ENCODE data around the gene ENKD1. TPM values are rescaled to one million over a fixed set of nuclear protein-coding genes. Genes with fewer than 3 reads are reported as not detected.

Gene ENKD1
- total and polyA plus RNA-seq, 12 donors, result 3.0 to 113 (median 18.2) TPM

DNA sequence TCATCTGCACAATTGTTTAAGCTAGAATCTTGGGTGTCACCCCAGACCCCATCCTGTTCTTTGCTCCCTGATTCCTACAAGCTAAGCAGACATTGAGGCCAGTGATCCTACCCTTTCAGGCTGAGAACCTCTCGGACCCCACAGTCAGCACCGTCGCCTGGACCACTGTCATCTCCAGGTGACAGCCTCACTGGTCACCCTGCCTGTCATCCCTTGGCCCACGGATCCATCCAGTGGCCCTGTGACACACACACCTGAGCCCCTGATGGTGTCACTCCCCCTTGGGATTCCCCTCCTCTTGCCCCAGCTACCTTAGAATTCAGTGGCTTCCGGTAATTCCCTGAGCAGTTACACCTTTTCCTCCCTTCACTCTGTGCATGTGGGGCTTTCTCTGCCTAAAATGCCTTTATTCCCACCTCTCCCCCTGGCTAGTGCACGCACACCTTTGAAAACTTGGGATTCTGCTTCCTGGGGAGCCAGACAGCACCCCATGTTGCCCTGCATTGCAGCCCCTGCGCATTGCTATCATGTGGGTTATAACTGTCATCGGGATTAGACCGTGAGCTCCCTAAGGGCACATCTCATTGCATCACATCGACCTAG, 3.0 kb upstream of the ENKD1 start:
- Histone ChIP-seq H3K27me3 (no peaks in the 10 kb centered on the region), H3K4me1 (replicated peaks in 1 of 2) (peaks cover 21 to 47% of the 10 kb centered on the region in 2 donors), H3K36me3 (replicated peaks in 1 of 2) (no peaks in the 10 kb centered on the region), H3K27ac (no peak overlapping the region), H3K9me3 (replicated peaks in 1 of 3) (no peaks in the 10 kb centered on the region), H3K4me3 (no peak overlapping the region)
- intact Hi-C loops (cut with DNase I), result loop anchor here (5.0 to 10.0 kb wide), 5 partner anchors 133 to 365 kb away; no protein-coding TSS in a partner anchor
- DNase-seq, result no peak
- 84 to 91% (median 88%) methylated on average over 7 to 10 of the region's 10 CpGs for WGBS, 4 donors
- TF ChIP-seq, protein P1, sequence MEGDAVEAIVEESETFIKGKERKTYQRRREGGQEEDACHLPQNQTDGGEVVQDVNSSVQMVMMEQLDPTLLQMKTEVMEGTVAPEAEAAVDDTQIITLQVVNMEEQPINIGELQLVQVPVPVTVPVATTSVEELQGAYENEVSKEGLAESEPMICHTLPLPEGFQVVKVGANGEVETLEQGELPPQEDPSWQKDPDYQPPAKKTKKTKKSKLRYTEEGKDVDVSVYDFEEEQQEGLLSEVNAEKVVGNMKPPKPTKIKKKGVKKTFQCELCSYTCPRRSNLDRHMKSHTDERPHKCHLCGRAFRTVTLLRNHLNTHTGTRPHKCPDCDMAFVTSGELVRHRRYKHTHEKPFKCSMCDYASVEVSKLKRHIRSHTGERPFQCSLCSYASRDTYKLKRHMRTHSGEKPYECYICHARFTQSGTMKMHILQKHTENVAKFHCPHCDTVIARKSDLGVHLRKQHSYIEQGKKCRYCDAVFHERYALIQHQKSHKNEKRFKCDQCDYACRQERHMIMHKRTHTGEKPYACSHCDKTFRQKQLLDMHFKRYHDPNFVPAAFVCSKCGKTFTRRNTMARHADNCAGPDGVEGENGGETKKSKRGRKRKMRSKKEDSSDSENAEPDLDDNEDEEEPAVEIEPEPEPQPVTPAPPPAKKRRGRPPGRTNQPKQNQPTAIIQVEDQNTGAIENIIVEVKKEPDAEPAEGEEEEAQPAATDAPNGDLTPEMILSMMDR (IDR thresholded peaks at IDR 0.05), result no peak
- no peak for TF ChIP-seq POLR2A (IDR thresholded peaks at IDR 0.05)

DNA sequence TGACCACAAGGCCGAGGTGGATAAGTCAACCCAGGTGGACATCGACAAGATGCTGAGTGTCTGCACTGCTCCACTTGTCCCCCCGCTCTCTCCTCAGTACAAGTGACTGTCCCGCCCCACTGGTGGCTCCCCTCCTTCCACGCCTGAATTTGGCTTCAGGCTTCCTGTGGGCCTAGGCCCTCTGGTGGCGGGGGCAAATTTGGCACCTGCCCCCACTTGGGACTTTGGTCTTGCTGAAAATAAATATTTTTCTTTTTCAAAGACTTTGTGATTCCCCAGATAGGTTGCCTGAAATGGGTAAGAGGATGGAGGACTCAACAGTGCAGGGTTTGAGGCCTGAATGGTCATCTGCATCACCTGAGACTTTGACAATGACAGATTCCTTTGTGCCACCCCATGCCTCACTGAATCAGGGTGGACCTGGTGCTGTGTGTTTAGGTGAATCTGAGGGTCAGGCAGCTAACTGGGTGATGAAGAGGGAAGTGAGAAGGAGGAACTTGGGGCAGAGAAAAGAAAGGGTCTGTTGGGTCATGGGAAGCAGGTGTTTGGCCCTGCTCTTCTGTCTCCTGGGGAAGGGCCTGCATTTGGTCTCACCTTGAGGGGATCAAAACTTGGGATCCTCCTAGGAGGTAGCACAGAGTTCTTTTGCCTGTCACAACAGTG, 2.1 kb upstream of the ENKD1 start:
- intact Hi-C loops (cut with DNase I), result loop anchor here in 1 of 2 donors (5.0 kb wide), 1 partner anchor 134 kb away; no protein-coding TSS in a partner anchor
- Histone ChIP-seq H3K4me3 (no peak overlapping the region), H3K27me3 (no peaks in the 10 kb centered on the region), H3K36me3 (replicated peaks in 1 of 2) (no peaks in the 10 kb centered on the region), H3K9me3 (replicated peaks in 1 of 3) (no peaks in the 10 kb centered on the region), H3K4me1 (replicated peaks in 1 of 2) (peaks cover 15 to 39% of the 10 kb centered on the region in 2 donors), H3K27ac (peak overlapping the region in 2 of 5 donors; percentile 85 to 91)
- whole genome bisulfite sequencing, 4 donors, result 84 to 93% (median 89%) methylated on average over 6 of the region's 6 CpGs
- DNase-seq, result no peak
- TF ChIP-seq, protein P1 (IDR thresholded peaks at IDR 0.05), result no peak
- TF ChIP-seq POLR2A (IDR thresholded peaks at IDR 0.05), result no peak

DNA sequence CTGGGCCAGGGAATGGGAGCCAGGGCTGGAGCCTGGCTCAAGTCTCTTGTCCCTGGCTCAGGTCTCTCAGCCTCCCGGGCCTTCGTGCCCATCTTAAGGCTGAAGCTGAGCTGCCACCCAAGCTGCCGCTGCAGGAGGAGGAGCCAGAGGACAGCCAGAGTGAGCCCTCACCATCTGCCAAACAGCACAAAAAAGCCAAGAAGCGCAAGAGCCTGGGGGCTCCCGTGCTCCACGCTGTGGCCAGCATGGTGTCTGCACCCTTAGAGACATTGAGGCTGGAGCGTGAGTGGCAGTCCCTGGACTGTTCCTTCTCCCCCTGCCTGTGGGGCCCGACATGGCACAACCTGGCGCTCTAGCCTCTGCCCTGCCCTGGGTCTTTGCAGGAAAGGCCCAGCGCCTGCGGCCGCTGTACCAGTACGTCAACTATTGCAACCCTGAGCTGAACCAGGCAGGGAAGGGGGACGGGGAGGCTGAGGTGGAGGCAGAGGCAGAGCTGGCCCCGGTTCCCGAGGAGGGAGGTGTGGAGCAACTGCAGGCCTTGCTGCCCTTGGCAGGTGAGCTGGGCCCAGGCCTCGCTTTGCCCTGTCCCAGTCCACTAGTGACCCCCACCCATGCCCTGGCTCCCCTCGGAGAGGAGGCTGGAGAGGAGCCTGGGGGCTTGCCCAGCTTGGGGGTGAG, 1.4 kb upstream of the ENKD1 start:
- Histone ChIP-seq H3K4me3 (peak overlapping the region in 1 of 4 donors; percentile 65), H3K4me1 (replicated peaks in 1 of 2) (peaks cover 10 to 32% of the 10 kb centered on the region in 2 donors), H3K36me3 (replicated peaks in 1 of 2) (peaks cover 0 to 2% of the 10 kb centered on the region in 2 donors), H3K27me3 (no peaks in the 10 kb centered on the region), H3K9me3 (replicated peaks in 1 of 3) (no peaks in the 10 kb centered on the region), H3K27ac (peak overlapping the region in 4 of 5 donors; percentile 77 to 91 (median 86))
- DNase-seq, result peak; percentile 84 to 98 (median 94)
- peak in 1 of 2 donors; percentile 55 for TF ChIP-seq POLR2A (IDR thresholded peaks at IDR 0.05)
- TF ChIP-seq, protein P1 (IDR thresholded peaks at IDR 0.05), result peak; percentile 66 to 98 (median 96)
- intact Hi-C loops (cut with DNase I), result loop anchor here in 1 of 2 donors (5.0 kb wide), 1 partner anchor 134 kb away; no protein-coding TSS in a partner anchor
- 11 to 43% (median 19%) methylated on average over 3 to 18 of the region's 18 CpGs for WGBS, 4 donors

DNA sequence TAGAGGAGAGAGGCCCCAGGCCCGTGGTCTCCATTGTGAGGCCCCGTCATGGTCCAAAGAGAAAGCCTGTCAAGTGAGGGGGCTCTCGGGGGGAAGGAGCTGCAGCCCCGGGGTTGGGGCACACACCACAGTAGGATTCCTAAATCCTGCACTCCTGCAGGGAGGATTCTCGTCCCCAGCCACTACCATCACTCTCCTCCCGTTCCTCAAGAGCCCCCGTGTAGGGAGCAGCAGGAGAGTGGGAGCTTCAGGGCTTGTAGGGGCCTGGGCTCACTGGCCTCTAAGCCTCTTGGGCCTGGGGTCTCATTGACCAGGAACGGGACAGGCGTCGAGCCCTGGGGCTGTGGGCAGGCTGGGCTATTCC, 885 bp upstream of the ENKD1 start:
- DNase-seq, result no peak
- Histone ChIP-seq H3K27ac (peak overlapping the region; percentile 77 to 91 (median 85)), H3K9me3 (replicated peaks in 1 of 3) (no peaks in the 10 kb centered on the region), H3K27me3 (no peaks in the 10 kb centered on the region), H3K4me1 (replicated peaks in 1 of 2) (peaks cover 10 to 27% of the 10 kb centered on the region in 2 donors), H3K36me3 (replicated peaks in 1 of 2) (peaks cover 0 to 8% of the 10 kb centered on the region in 2 donors), H3K4me3 (peak overlapping the region in 2 of 4 donors; percentile 65 to 86)
- TF ChIP-seq POLR2A (IDR thresholded peaks at IDR 0.05), result no peak
- 20 to 44% (median 39%) methylated on average over 2 to 10 of the region's 10 CpGs for WGBS, 4 donors
- intact Hi-C loops (cut with DNase I), result loop anchor here in 1 of 2 donors (5.0 kb wide), 1 partner anchor 135 kb away; no protein-coding TSS in a partner anchor
